H1 (cell line): Measurements from ENCODE around the gene GTF2IRD1. TPM values are rescaled to one million over a fixed set of nuclear protein-coding genes. Genes with fewer than 3 reads are reported as not detected.

ENCODE experiments used
- BRCA1 ChIP-seq: IDR thresholded peaks from 2 replicates; pipeline ENCODE4 v1.6.1; 2012; ENCODE audit warnings: low read depth, low read length, improper control_type of control experiment
- CBX5 ChIP-seq: fragments of 300-800, 300-1000 bp; sonication (generic); IDR thresholded peaks from 2 replicates; pipeline ENCODE4 v1.7.1; 2016; ENCODE audit warnings: antibody characterized with exemption, low read length, low read depth
- EGR1 ChIP-seq: IDR thresholded peaks from 2 replicates; pipeline ENCODE4 v1.6.1; 2011; ENCODE audit warnings: low read depth, low read length, borderline replicate concordance
- EZH2 ChIP-seq: fragments of 200-600 bp; sonication (generic); IDR thresholded peaks from 2 replicates; pipeline ENCODE4 v1.7.1; 2012; ENCODE audit warnings: low read depth, mild to moderate bottlenecking, moderate library complexity, low read length, inconsistent platforms; ENCODE audit not compliant: severe bottlenecking
- RNF2 ChIP-seq: fragments of 200-900, 300-1000 bp; sonication (generic); IDR thresholded peaks from 2 replicates; pipeline ENCODE4 v1.7.1; 2016; ENCODE audit warnings: borderline replicate concordance, low read depth, mild to moderate bottlenecking, antibody characterized with exemption, low read length; ENCODE audit not compliant: poor library complexity, severe bottlenecking; ENCODE audit errors: missing control alignments
- SIRT6 ChIP-seq: IDR thresholded peaks from one replicate; pipeline ENCODE4 v1.7.1; 2012; ENCODE audit warnings: low read length, inconsistent platforms
- TCF12 ChIP-seq: IDR thresholded peaks from 2 replicates; pipeline ENCODE4 v1.6.1; 2011; ENCODE audit warnings: low read depth, mild to moderate bottlenecking, low read length
- polyA plus RNA-seq, 7 experiments: library from polyadenylated mRNA; depleted of rRNA in 3 of 7; stranded (reverse) in 5 of 7; unstranded in 2 of 7; fragments of >200 nt in 5 of 7; fragments of 200-250 nt in 2 of 7; gene quantifications; 1 replicate in 5 of 7; 2 replicates in 1 of 7; 4 replicates in 1 of 7; pipeline versions ENCODE4 v1.2.1 to v1.2.3, GENCODE V29; 2011 to 2013; ENCODE audit warnings: missing spikeins in 2 of 7, mixed read lengths in 2 of 7
- total RNA-seq: library from RNA; stranded (reverse); fragmentation: NEBNext Ultra II Directional; extraction: Animal tissue kit (Norgen Biotek cat#: 25700); gene quantifications from 2 replicates; pipeline ENCODE4 v1.2.1, GENCODE V29; 2021

Gene GTF2IRD1
- total and polyA plus RNA-seq, 2 of the 8 experiments (the other 6 are each of a cell fraction or from before 2014, with no cell fraction given) = 27.4 to 45.4 TPM

- TF ChIP-seq RNF2 = no peak
- TF ChIP-seq EZH2 = no peak
- no peak for TF ChIP-seq TCF12
- TF ChIP-seq EGR1 = no peak
- no peak for TF ChIP-seq BRCA1
- TF ChIP-seq CBX5 = no peak
- no peak for TF ChIP-seq SIRT6
Observed at GRCh38 chr7:74512762-74513161, 59.1 kb downstream of the GTF2IRD1 start (continued).
